HG03469 (cell line): ENCODE measurements around the gene IGSF9.
A peak's percentile ranks its signal among the peaks of the same experiment; 100 is the strongest.
"Not testable (repeated sequence)": the region's sequence is repeated elsewhere in the genome, so short reads cannot be mapped to it uniquely, and the experiment has no call there.

Source experiments
- ATAC-seq: cut with Tn5 transposase; IDR thresholded peaks from one replicate; pipeline ENCODE4 v1.9.1; 2021; ENCODE audit warnings: mild to moderate bottlenecking, moderate library complexity, moderate number of reproducible peaks; ENCODE audit not compliant: unreplicated experiment

IGSF9 gene

DNA sequence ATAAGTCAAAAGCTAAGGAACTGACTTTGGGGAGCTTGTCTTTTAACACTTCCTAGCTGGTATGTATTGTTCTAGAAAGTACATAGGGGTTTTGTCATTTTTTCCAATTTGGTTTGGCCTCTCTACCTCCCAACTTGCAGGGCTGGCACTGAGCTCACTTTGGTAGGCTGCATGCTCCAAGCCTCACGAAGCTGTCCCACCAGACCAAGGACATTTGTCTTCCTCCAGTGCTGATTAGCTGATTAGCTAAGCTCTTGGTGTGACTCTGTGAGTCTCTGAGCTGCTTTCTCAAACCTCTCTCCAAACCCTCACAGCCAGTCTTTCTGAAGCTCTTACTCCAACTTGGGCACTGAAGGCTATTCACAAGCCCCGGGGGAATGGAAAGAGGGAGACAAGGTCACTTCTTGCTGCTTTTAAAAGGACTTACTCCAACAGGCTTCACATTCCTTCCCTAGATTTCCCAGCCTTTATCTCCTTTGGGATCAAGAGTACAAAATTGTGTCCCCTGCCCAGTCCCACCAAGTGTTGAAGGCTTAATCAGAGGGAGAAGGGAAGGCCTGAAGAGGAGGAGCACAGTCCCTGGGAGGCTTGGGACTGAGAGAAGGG, 44.6 kb downstream of the IGSF9 start:
- no peak for ATAC-seq

DNA sequence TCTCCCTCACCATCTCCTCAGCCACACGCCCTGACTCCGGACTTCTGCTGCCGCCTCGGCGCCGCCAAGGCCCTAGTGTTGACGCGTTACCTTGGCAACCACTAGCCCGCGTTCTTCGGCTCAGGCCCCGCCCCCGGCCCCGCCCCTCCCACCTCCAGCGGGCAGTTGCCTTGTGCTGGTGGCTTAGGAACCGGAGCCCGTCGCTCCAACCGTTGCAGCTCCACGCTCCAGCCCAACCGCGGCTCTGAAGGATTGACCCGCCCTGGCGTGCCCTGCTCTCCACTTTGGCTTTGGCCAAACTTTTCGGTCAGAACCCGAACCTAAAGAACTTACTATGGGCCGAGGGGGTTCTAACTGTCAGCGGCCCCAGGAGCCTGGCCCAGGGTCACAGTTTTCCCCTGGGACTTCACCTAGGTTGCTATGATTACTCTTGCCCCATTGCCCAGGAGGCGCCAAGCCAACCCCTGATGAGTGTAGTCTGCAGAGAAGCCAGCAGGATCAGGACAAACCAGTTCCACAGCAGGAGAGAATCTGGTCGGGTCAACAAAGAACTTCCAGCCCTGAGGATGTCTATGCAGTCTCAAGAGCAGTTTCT, 45.2 kb downstream of the IGSF9 start, which contains the start of gene CFAP45:
CFAP45 (minus strand) TSS at position 80 of the 595 bp plus-strand sequence; CDS start at position 13, 67 bp downstream.
- no peak for ATAC-seq

DNA sequence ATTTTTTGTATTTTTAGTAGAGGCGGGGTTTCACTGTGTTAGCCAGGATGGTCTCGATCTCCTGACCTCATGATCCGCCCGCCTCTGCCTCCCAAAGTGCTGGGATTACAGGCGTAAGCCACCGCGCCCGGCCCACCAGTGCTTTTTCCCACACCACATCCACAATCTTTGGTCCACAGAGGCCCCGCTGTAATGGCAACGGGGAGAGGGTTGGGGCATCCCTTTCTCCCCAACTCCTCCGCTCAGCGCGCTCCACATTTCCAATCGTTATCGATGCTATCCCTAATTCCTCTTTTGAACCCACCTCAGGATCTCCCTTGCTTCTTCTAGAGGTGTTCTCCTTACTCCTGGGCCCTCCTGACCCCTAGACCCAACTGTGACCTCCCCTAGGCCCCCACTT, 45.8 kb downstream of the IGSF9 start:
- ATAC-seq = not testable (repeated sequence)

DNA sequence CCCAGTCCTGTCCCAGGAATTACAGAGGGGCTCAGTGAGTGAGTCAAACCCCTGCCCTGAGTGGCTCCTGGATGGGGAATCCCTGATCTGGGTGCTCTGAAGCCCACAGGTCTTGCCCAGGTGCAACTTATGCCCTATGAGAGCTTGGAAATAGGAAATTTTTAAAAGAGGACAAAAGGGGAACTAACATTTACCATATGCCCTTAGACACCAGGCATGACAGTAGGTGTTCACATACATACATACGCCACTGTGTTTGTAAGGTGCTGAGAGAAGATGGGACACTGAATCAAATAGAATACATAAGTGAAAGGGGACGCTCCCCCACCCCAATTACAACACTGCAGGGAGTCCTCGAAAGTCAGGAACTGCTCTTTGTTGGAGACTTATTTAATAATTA, 46.9 kb downstream of the IGSF9 start:
- ATAC-seq = no peak

DNA sequence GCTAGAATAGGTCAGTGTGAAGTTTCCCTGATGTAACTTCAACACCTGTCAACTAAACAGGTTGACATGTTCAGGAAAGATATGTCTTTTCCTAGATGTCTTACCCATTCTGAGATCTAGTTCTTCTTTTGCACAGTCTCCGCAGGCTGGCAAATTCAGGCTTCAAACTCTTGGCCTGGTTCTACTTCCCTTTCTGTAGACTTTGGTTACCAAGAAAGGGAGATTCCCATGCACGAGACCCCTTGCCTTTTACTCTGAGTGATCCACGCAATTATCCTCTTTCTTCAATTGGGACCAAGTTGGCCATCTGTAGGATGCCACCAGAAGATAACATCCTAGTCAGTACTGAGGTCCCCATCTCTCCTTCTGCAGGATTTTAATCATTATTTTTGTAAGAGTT, 47.5 kb downstream of the IGSF9 start:
- ATAC-seq = no peak

DNA sequence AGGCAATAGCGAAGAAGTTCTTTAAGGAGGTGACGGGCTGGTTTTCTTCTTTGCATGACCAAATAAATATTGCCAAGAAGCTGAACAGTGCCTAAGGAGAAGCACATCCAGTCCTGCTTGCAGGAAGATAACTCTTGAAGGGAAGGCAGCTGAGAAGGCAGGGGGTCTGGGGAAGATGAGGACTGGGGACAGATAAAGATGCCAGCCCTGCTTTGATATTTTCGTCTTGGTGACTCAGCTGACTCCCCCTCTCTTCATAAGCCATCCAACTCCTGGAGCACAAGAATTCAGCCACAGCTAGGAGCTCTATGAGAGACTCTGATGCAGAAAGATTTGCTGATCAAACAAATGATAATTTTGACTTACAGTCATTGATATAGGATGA, 48.9 kb downstream of the IGSF9 start:
- no peak for ATAC-seq

DNA sequence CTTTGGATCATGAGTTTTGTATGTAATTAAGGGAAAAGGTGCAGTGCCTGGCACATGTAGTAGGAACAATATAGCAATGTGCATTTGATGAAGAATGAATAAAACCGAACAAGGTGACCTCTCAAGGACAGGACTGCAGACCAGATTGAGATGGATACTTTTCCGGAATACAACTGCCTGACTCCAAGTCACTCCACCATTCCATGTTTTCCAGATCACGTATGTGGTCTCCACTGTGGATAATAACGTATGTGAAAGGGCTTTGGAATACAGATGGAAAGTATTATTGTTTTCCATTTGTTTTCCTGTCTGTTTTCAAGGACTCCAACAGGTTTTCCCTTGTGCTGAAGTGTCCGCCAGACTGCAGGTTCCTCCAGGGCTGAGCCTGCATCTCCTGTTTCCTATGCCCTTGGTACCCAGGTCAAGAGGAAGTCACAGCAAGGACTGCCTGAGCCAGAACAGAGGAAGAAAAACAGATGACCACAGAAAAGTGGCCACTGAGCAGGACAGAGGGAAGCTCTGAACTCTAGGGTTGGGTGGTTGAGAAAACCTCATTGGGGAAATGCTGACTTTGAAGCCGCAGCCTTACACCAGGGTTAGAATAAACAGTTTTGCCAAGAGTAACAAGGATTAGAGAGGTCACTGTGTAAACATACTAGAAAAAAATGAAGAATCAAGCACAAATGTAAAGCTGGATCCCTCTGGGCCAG, 49.4 kb downstream of the IGSF9 start:
- ATAC-seq = no peak

DNA sequence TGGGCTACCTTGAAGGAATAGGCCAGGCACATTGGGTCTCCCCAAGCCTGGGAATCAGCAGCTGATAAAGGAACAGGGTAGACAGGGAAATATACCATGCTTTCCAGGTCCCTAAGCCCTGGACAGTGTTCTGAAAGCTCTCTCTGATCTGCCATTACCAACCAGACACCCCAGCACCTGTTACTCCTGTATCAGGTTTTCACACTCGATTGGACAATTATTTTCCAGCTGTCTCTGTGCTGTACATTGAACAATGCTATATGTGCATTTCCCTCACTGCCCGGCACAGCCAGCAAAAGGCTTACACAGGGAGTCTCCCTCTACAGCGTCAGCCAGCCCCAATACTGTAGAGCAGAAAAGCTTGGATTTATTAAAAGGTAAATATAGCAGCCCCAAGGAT, 50.1 kb downstream of the IGSF9 start:
- ATAC-seq = no peak

DNA sequence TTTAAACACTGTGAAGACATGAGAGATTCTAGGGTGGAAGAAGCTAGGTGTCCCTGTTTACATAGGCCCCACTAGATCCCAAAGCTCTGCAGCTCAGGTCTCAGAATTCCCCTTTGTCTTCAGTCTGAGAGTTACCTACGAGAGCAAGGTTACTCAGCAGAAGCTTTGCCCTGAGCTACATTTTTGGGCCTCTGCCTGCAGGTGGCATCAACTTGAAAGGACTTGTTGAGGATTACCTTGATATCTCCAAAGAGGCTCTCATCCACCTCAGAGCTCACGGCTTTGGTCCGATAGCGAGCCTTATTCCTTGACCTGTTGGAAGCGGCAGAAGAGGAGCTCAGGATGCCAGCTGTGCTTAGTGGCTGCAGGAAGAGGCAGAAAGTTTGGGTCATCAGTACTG, 52.5 kb downstream of the IGSF9 start:
- ATAC-seq = no peak

DNA sequence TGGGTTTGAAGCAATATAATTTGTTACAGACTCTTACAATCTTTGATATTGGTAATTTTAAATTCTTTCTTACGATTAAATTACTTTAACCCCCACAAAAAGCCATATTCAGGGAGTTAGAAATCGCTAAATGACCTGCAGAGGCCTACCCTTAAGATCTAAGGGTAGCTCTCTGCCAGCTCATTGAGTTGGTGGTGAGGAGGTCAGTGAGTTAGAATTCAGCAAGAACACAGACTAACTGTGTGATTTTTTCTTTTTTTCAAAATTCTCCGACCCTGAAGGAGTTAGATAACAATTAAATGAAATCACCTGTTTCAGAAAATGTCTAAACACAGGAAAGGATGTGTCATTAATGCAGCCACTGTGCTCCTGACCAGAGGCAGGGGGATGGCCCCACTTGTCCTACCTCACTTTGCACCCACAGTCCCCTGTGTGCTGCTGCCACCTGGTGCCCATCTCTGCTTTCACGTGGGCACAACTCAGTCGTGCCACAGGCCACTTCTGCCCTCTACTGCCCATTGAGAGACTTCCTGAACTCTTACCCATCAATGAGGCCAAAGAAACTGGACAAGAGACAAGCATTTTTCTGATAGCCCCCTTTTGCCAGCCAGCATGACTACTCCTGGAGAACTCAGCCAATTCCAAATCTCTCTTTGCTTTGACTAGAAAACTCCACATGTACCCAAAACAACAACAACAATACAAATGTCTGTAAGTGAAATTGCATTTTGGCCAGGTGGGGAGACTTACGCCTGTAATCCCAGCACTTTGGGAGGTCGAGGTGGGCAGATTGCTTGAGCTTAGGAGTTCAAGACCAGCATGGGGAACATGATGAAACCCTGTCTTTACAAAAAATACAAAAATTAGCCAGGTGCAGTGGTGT, 53.9 kb downstream of the IGSF9 start:
- peak; percentile 62 for ATAC-seq

DNA sequence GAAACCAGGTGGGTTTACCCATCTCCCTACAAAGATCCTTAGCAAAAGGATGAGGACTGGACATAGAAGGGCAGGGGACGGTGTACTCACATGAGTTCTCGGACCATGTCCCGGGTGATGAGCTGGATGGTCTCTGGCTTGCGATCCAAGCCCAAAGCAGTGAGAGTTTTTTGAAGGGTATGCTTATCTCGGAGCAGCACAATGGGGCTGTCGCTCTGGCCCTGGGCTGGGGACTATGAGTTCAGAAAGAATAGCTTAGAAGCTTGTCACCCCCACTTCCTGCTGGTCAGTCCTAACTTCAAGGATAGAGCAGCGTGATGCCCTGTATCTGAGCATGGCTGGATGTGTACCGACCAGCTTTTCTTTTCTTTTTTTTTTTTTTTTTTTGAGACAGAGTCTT, 55.0 kb downstream of the IGSF9 start:
- no peak for ATAC-seq

DNA sequence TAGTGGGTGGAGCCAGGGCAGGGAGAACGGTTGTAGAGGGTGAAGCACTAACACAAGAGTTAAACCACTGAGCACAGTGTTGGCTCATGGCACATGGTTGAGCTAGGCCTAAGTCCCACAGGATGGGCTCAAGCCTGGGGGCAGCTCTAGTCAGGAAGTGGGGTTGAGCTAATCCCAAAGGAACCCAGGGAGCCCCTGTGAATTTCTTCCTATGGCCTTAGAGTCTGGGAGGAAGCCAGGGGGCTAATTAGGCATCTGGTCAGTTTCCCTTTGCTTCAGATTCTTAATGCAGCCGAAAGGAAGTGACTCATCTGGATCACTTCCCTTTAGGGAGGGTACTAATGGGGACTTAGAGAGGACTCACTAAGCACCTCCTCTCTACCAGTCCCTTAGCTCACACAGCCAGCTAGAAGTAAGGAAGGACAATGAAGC, 55.6 kb downstream of the IGSF9 start:
- ATAC-seq = peak; percentile 84

DNA sequence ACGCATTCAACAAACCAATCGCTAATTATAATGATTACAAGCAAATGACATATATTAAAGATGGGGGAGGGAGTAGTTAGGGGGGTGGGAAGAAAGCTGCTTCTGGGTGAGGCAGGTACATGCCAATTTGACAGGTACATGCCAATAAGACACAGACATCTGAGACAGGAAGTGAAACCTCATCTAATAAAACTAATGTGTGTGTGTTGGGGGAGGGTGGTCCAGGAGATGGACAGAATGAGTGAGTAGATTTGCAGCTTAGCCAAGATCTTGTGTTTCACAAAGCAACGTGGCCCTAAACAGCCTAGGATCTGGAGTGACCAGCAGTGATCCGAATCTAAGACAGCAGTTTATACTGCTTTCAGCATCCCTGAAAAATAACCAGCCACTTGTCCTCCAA, 56.2 kb downstream of the IGSF9 start:
- ATAC-seq = no peak

DNA sequence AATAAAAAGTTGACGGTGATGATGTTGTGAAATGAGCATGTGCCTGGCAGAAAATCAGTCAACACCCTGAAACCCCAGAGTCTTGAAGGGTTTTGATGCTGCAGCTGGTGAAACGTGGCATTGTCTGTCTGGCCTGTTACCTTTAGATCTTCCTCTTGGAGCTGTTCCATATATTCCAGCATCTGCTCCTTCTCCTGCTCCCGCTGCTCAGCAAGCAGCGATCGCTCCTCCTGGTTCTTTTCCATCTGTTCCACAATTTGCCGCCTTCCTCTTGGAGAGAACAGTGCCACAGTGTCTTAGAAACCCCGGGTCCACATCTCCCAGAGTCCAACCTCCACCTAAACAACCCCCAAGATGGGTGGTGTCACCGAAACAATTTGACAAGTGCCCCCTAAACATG, 61.1 kb downstream of the IGSF9 start:
- no peak for ATAC-seq

DNA sequence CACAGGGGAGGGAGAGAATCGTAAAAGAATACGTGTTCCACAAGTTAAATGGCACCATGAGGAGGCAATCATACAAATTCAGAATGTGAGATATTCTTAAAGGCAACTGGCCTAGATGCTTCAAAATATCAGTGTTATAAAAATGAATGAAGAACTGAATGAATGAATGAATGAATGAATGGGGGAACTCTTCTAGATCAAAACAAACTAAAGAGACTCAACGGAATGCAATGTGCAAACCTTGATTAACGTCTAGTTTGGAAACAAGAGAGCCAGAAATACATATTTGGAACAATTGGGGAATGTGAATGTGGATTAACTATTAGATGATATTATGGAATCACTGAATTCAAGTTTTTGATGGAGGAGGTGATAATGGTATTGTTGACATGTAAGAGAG, 62.3 kb downstream of the IGSF9 start:
- no peak for ATAC-seq

DNA sequence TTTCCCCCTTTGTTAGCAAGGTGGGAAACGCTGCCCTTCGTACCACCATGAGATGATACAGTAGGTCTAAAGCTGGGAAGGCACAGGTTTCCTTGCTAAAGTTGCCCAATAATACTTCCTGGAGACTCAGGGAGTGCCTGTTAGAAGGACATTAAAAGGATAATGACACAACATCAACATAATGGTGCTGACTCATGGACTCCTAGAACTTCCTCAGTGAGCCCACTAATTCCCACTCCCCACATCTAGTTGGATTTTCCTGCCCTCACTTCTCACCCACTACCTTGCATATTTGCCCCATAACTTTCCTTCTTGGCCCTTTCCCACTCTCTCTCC, 62.9 kb downstream of the IGSF9 start:
- no peak for ATAC-seq

DNA sequence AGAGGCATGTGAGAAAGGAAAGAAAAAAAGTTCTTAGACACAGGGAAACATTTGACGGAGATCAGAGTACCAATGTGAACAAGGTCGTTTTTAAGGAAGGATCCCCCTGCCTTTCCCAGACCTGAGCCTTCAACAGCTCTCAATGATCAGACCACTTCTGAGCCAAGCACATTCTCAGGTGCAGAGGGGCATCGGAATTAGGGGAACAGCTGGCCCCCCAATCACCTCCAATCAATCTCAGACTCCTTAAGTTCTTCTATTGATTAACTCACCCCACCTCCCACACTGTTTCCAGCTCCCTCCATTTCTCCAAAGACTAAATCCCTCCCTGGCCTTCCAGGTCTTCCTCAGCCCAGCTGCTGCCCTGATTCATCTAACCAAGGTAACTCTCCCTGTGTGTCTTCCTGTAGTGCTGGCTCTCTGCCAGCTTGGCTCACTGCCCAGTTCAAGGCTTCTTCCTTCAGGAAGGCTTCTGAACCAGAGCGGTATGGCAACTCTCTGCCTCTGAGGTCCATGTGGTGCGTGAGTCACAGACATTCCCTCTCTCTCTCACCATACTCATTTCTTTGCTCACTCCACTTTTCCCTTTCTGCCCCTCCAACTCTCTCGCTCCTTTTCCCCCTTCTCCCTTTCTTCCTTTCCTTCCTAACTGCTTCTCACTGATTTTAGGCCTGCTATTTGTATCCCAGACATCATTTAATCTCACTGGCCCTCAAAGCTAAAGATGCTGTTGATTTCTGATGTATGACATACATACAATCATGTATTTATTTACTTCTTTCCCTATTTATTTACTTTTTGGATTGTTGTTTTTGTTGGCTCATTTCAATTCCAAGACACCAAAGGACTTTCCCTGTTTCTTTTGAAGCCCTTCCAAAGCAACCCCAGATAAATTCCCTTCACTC, 63.5 kb downstream of the IGSF9 start:
- ATAC-seq = no peak

DNA sequence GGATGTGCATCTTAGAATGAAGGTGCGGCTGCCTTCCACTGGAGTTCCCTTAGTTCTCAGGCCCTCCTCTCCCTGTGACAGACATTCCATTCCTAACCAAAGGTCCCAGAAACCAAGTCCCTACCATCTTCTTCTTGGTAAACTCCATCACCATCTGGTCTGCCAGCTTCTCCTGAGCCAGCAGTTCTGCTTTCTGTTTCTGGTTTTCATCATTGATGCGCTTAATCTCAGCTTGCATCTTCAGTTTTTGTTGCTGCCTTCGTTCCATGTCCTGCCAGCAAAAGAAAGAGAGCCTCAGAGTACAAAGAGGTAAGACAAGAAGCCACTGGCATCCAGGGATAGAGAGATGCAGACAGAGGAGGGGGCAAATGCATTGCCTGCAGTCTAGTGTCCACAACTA, 65.0 kb downstream of the IGSF9 start:
- ATAC-seq = no peak

DNA sequence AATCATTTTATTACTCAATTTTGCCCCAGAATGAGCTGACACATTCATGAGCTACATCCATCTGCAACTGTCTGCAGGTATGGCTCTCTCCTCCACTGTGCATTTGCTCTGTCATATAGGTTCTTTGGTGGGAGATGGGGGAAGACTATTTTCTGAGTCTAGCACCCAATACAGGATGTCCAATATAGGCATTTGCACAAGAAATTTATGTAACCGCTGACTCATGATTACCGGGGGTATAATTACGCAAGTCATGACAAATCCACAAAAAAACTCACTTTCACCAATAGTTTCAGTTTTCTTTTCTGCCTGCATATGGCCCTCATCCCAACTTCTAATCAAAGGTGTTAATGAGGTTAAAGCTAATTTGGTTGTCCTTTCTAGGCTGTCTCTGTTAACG, 65.4 kb downstream of the IGSF9 start:
- ATAC-seq = no peak

DNA sequence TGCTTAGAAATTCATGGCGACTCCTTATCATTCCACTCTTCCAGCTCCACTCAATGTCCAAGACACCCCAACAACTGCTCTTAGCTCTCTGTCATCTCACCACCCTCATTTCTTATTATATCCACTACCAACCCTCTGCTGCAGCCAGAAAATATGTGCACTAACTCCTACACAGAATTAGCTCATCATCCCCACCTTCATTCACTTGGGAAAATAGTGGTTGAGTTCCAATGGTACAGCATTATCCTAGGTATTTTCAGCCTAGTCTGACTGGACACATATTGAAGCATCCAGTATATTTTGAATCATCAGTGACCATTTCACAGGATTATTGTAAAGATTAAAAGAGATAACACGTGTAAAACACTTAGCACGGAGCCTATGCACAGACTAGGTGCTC, 66.3 kb downstream of the IGSF9 start:
- no peak for ATAC-seq
